GM21529 (cell line): Measurements from ENCODE around the gene ZIC1.

Source experiments
- ATAC-seq: cut with Tn5 transposase; IDR thresholded peaks from one replicate; pipeline ENCODE4 v1.9.1; 2021; ENCODE audit not compliant: unreplicated experiment

ZIC1 gene

DNA sequence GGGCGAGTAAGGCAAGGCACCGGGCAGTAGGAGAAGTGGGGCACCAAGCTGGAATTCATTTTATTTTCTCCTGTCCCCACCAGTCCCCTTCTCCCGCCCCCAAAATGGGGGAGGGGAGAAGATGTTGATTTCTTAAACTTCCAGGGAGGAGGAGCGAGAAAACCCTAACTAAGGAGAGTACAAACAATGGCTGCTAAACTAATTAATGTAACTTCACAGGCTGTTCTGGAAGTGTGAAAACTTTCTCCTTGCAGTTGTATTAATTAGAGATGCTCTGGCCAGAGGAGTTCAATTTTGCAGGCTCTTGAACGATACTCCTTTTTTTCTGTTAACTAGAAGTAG lies 14.3 kb upstream of the ZIC1 start:
- ATAC-seq = no peak

DNA sequence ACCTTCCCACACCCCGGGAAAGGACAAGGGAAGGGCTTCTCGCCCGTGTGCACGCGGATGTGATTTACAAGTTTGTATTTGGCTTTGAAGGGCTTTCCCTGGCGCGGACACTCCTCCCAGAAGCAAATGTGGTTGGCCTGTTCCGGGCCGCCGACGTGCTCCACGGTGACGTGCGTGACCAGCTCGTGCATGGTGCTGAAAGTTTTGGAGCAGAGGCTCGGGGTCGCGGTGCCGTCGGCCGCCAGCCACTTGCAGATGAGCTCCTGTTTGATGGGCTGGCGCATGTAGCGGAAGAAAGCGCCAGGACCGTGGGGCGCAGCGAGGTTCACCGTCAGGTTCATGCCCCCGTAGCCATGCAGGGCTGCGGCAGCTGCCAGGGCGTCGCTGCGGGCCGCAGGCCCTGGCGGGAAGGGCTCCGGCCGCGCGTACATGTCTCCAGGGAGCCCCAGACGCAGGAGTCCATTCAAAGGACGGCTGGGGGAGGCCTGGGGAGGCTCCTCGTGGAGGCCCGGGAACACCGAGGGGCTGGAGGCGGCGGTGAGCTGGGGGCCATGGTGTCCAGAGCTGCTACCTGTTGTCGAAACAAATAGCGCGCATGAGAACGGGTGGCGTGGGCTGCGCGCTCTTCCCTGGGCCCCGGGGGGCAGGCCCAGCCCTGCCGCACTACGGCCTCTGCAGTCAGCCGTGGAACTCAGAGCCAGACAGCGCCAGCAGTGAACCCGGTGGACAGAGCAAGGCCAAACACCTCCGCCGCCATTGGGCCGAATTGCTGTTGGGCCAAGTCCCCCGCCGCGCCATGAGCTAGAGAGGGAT lies 13.1 kb upstream of the ZIC1 start:
- ATAC-seq = no peak

DNA sequence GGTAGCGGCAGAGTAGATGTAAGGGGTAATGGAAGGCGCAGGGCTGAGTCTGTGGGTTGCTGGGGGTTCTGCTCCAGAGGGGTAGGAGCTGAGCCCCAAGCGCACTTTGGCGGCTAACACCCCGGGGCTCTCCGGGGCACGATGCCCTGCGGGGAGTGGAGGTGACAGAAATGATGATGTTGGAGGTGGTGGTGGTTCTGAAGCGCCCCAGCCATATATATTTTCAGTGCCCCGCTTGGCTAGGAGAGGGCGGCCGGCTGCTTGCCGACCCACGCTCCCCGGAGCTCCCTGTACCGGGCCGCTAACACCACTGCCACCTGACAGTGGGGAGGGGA lies 12.5 kb upstream of the ZIC1 start:
- no peak for ATAC-seq

DNA sequence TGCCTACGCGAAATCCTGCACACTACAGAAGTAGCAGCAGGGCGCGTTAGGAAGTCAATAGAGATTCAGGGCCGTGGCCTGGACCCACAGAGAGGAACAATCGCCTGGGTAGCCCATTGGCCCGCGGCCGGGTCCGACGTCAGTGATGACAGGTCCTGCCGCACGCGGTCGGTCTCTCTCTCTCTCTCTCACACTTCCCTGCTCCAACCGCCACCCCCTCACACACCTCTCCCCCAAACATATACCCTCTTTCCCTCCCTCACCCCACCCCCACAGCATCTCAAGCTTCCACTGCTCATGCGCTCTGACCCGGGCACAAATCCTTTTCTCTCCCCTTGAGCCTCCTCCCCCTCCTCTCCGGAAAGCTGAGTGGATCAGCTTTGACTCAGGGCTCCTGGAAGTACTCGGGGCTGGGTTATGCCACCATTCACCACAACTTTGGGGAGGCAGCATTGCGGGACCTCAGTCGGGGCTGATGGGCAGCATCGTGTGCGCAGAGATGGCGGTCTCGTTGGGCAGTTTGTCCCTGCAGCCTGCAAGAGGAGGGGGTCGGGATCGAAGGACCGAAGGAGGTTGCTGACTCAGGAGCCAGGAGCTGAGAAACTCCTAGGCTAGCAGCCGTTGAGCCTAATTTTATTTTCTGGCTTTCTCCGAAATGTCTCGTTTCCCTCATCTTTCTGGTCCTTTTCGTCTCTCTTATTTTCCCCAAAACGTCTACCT lies 11.8 kb upstream of the ZIC1 start:
- no peak for ATAC-seq

DNA sequence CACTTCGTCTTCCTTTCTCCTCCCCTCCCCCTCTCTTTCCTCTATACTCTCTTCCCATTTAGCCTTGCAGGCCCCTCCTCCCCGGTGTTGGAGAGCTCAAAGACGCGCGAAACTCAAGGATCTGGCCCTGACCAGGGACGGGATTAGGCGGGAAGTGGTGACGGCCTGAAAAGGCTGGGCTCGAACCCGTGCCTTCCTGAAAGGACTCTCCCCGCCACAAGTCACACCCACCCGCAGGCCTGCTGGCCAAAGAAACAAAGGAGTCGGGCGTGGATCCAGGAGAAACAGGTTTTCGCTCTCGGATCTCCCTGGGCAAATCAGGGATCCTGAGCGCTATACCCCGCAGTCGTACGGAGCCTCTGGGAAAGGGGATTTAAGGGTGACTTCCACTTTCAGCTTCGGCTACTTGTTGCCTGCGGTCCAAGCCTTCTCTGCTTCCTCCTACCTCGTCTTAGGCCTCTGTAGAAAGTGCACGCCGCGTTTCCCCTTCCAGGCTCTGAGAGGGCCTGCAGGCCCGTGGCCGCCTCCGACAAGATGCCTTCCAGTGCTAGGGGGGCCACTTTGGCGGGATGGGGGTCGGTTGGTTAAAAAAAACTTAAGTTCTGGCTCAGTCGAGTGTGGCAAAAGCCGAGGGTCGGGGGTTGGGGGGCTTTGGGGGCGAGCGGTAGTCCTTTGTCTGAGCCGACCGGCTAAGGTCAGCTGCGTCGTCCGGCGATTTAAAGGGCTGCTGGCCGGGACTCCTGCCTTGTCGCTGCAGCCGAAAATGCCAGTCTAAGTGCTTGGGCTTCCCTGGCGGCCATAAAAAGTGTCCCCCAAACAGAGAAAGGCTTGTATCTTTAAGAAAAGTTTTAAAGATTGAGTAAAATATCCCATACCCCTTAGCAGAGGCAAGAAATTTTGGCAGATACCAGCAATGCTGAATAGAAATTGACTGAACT lies 11.0 kb upstream of the ZIC1 start:
- ATAC-seq = no peak

DNA sequence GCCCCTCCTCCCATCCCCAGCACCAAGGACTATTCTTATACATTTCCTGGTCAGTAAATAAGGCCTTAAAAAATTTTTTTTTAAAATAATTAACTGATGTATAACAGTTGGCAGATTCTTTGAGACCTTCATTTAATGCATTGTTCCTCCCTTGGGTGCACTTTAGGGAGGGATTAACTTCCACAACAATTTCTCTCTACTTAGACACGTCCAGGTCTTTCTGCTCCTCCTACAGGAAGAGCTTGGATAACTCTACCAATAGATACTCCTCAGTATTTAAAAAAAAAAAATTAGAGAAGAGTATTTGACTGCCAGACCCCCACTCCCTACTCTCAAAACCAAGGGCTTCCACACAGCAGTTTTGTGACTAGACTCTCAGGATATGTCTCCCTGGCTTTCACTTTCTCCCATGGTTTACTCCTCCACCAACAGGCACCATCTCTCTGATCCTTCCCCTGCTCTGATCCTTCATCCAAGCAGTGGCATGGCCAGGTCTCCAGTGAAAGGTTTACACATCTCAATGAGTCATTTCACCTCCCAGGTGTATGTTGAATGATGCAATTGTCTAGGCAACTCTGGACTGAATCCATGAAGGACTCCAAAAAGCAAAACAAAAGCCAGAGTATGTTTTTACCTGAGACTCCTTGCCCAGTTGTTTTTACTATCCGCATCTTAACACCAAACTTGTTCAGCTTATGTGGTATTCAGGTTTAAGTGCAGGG lies 10.2 kb upstream of the ZIC1 start:
- ATAC-seq = no peak

DNA sequence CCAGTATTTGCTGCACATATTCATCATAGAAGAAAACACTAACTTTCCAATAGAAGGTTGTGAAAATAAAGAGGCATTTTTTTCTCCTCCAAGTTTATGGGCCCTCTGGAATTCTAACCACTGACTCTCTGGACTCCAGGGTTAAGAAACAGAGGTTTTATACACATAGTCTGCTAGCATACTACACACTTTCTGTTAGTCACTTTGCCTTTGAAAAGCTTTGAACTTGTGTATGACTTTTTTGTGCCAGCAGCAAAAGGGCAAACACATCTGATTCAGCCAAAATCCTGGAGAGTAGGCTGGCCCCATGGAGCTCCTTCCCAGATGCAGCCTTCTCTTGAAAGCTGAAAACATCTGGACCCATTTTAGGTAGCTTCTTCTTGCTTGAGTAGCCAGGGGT lies 9.1 kb upstream of the ZIC1 start:
- no peak for ATAC-seq

DNA sequence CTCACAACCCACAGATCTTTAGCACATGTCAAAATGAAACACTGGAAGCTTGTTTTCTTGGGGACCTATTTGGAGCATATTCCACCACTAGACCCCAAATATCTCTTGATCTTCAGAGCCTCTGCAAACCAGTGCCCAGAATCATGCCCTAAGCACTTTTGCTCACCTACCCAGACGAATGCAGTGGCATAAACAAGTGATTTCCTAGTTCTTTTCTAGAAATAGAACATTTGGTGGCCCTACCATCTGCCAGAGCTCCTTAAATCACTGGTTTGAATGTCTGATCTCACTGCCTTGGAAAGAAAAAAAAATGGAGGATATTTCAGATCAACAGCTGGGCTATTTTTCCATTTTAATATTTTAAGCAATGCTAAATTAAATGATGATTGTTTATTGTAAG lies 8.2 kb upstream of the ZIC1 start:
- ATAC-seq = no peak

DNA sequence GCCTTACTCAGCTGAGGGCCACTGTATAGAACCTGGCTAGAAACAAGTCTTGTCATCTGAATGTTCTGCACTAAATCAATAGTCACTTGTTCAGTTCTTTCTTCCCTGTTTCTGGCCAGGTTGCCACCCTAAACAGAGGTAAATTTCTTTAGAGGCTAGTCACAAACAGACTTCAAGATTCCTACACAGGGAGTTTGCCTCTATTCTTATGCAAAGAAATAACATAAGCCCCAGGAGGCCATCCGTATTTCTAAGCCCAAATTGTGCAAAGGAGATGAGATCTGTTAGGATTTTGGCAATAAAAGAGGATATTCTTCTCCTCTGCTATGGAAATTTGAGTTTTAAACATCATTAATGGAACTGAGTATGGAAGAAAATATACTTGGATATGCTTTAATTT lies 7.7 kb upstream of the ZIC1 start:
- no peak for ATAC-seq

DNA sequence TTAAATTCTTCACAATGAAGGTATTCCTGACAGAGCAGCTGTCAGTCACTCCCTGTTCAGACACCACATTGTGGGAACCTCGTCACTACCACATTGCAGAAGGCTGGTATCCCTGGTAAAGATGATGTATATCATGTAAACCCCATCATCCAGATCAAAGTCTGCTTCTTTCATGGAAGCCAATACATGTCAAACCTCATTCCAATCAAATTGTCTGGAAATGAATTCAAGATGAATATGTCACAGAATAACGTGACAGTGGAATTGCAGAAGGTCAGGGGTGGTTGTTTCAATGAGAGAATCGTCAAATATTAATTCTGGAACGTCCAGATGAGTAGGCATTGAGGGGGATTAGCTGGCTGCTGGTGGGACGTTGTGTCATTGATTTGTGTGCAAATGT lies 7.0 kb upstream of the ZIC1 start:
- ATAC-seq = no peak

DNA sequence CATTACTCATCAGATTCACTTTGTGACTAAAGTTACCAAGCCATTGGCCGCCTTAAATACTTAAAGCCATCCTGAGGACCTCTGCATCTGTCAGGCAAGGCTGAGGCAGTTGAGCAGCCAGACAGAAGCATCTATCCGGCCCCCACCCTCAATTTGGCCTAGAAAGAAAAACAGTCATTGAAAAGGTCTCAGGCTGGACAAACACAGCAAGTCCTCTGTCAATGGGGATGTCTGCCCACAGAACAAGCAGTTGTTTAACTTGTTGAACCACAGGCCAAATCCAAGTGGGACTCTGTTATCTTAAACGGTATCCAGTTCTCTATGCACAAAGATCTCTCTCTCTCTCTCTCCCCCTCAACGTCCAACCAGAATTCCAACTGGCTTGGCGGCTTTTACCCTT lies 5.7 kb upstream of the ZIC1 start:
- ATAC-seq = no peak

DNA sequence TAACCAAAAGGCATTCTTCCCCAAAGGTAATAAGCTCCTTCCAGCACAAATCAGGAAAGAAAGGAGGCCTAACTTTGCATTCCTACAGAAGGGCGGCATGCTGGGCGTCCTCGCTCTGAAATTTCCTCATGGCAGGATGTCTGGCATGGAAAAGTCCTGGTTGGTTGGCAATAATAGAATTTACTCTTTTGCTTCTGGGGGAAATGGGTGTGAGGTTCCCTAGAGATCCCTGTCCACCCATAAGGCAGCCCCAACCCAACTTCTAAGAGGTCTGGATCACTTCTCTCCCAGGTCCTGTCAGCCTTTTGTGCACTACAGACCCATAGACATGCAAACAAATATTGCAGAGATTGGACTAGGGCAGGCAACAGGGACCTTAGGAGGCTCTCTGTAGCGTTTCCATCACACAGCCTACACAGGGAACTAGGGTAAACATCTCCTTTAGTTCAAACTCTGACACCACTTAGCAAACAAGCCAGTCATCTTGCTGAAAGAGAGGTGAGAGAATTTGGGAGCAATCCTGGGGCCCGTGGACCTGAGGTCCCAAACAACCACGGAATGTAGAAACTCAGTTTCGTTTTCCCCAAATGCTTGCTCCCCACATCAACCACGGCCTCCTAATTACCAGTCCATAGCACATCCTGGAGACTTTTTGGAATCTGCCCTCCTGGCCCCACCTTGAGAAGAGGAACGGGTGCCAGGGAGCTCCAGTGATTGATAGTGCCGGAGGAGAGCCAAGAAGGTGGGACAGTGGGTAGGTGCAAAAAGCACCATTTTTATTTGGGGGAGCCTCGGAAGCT lies 5.0 kb upstream of the ZIC1 start:
- ATAC-seq = no peak

DNA sequence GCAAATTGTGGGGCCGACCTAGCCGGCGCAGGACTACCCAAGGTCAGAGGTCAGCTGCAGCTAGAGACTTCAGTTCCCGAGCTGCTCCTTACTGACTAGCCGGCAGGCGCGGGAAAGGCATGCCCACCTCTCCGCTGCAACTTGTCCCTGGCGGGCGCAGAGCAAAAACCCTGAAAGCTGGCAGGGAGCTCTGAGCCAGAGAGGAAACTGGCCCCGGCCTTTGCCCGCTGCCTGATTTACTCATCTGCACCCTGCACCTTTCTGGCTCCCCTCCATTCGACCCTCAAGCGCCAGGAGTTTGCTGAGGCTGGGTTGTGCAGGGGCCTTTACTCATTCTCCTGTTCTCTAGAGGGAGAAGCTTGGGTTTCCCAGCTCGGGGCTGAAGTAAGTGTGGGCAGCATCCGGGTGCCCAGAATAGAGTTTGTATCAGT lies 4.3 kb upstream of the ZIC1 start:
- ATAC-seq = no peak

DNA sequence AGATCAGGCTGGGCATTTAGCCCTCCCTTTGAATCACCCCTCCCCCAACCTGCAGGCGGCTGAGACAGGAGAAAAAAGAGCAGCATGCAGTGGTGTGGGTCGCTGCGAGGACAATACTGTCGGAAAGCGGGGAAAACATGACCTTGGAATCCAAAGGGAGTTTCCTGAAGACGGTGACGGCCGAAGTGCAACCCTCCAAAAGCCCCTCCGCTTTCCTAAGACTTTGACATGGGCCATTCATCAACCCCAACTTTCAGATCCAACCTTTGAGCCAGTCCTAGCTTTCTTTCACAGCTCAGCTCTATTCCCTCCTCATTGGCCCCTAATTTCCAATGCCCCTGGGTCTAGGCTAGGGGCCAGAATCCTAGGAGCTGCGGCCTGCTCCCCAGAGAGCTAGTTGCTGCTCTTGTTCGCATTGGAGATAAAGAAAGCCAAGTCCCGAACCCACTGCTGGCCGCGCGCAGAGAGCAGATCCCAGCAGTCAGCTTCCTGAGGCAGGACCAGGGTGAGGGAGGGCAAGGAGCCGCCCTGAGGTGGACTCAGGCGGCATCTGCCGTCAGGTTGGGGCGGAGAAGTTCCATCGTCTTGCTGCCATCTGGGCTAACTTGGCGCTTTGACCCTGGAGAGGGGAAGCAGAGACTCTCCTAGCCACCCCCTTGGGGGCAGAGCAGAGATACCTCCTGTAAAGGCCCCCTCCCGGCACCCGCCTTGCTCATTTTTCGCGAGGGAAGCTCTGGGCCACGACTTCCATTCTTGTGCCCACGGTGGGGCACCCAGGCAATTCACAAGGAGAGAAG lies 3.7 kb upstream of the ZIC1 start:
- ATAC-seq = no peak

DNA sequence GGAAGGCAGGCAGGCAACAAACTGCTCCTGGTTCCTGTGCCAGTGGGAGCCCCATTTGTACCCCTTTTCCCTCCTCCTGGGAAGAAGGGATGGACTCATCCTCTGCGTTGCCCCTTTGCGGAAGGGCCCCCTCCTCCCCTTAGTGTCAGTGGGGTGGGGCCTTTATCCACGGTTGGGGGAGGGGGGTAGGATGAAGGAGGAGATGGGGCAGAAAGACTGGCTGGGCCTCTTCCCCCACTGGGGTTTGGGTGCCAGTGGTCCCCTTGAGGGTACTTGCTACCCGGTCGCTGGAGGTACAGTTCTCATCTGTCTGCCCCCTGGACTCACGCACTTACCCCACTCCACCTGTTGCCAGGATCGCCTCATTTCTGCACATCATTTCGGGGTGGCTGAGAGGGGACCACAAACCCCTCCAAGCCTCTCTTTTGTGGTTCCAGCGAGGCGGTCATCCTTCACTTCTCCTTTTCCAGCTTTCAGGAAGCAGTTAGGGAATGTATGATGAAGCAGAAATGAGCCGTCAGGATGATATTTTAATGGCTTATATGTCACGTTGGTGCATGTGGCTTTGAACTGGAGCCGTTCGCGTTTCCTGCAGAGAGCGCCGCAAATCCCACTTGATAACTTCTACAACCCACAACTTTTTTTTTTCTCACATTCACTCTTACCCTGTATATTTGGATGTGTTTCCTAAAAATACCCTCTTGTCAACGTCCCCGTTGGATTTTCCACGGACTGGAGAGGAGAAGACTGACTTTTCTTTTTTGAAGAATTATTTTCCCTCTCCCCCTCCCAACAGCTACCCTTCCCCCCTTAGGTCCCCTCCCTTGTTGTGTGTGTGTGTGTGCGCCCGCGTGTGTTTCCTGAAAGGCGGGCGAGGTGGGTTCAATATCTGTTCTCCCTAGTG lies 2.9 kb upstream of the ZIC1 start, which contains the start of gene ZIC4:
ZIC4 (minus strand) TSS at position 516 of the 904 bp plus-strand sequence. CDS start 3,746 bp downstream, outside the sequence.
- no peak for ATAC-seq

DNA sequence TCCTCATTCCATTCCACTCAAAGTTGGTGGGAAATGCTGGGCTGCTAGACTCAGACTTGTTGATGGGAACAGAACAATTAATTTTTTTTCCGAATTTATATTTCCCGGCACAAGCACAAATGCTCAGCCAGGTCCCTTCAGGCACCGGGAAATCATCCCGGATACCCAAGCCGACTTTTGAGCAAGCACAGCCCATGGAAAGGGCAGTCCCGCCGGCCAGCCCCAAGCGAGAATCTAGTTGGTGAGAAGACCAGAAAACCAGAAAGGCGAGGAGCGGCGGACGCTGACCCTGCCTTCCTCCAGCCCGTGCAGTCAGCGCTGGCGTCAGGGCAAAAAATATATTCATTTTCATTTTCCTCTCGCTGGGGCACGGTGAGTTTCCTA lies 2.1 kb upstream of the ZIC1 start:
- no peak for ATAC-seq

DNA sequence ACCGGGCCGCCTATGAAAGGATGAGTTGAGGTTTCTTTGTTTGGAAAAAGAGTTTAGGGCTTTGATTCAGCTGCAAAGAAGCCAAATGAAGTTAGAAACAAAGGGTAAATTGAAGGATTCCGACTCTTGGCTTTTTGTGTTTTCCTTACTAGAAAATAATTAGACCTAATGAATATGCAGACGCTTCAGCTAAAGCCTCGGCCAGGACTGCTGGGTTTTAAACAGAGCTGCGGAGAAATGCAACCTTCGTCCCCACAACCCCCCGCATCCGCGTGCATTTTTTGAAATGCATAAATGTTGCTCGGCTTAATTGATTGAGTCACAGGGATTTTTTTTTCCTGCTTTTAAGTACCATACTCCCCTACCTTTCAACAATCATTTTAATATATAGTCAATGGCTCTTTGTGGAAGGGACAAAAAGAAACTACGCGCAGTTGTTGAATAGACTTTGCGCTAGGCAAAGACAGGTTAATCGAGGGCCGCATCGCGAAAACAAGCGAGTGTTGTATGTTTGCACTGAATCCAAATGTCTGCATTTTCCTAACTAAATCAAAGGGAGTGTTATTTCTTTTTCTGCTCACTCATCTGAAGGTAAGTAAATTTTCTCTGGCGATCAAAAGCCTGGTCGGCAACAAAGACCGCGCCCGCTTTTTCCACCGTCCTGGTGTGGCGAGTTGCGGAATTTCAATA lies 1.5 kb upstream of the ZIC1 start:
- no peak for ATAC-seq
